Activated CD4-positive, alpha-beta T cell treated with anti-CD3 and anti-CD28 coated beads for 36 hours (primary cell): ENCODE measurements around the gene KLHDC4. TPM values are rescaled to one million over a fixed set of nuclear protein-coding genes. Genes with fewer than 3 reads are reported as not detected.

Experiments used
- ATAC-seq: fragments of 200-7000 bp; cut with Tn5 transposase; one replicate; pipeline ENCODE4 v1.10.0; 2021; ENCODE audit warnings: mild to moderate bottlenecking, moderate library complexity
- CTCF ChIA-PET: fragments of 350-600 bp; sonication (Branson Sonifier 250); formaldehyde crosslinking; loops from one replicate; lab custom pipeline; 2021; ENCODE audit warnings: antibody characterized with exemption; lab: Charles Lee
- POLR2A ChIA-PET: fragments of 350-600 bp; sonication (Branson Sonifier 250); formaldehyde crosslinking; loops from one replicate; lab custom pipeline; 2021; ENCODE audit warnings: antibody characterized with exemption, inconsistent platforms; lab: Charles Lee
- DNase-seq: peaks from one replicate; pipeline ENCODE4 v3.0.0-alpha.2; 2020
- H3K27ac Mint-ChIP-seq: one replicate; pipeline ENCODE4 v1.8.0; 2021; ENCODE audit warnings: mixed read lengths
- H3K27me3 Mint-ChIP-seq: one replicate; pipeline ENCODE4 v1.8.0; 2021; ENCODE audit warnings: mixed read lengths
- H3K36me3 Mint-ChIP-seq: one replicate; pipeline ENCODE4 v1.8.0; 2021; ENCODE audit warnings: low read depth, mixed read lengths
- H3K4me1 Mint-ChIP-seq: one replicate; pipeline ENCODE4 v1.8.0; 2021; ENCODE audit warnings: mixed read lengths
- H3K4me3 Mint-ChIP-seq: one replicate; pipeline ENCODE4 v1.8.0; 2021; ENCODE audit warnings: mild to moderate bottlenecking, moderate library complexity, mixed read lengths
- H3K9me3 Mint-ChIP-seq: one replicate; pipeline ENCODE4 v1.8.0; 2021; ENCODE audit warnings: low read depth, mixed read lengths
- intact Hi-C, 2 experiments: fragments of 100-400 bp; cut with DNase I in 1 of 2; cut with micrococcal nuclease in 1 of 2; formaldehyde crosslinking; loops; one replicate each; pipeline versions ENCODE4 v1.14.2 to v1.15.1; 2022 to 2024; cut with DNase I, micrococcal nuclease
- total RNA-seq, 2 experiments: library from RNA; stranded (reverse); gene quantifications; one replicate each; pipeline ENCODE4 v1.2.3, GENCODE V29; 2021

Gene KLHDC4
- total RNA-seq, 2 experiments from 2014 or later: 67.0 to 77.3 TPM

DNA sequence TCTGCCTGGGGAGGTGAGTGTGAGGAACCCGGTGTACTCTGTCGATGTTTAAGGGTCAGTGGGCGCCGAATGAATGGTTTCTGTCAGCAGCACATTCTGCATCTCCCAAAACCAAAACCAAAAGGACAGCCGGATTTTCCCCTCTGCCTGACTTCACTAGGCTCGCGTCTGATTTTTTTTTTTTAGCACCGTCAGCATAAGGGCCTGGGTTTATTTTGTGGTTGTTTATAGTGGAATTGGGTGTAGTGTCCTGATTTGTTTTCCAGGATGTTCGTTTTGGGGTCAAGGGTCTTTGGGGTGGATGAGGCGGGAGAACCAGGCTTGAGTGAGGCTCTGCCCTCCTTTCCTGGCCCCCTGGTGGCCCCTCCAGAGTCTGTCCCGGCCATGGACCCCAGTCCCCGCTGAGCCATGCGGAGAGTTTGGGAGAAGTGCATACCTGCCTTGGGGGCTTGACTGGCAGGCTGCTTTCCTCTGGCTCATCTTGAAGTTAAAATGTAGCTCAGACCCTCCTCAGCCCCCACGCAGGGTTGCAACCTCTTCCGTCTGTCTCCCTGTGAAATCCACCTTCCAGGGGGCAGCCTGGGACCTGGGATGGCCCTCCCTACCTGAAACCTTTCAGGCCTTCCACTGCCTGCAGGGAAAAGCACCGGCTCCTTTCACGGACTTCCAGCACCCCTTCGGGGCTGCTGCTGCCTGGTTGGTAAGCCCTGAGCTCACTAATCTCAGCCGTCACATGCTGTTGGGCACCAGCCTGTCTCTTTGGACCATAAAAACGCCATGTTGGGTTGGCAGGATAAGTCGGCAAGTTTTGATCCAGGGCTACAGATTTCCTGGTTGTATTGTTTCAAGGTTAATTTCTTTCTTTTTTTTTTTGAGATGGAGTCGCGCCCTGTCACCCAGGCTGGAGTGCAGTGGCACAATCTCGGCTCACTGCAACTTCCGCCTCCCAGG is 103.3 kb downstream of the KLHDC4 start:
- H3K9me3 Mint-ChIP-seq: no peaks in the 10 kb centered on the region
- H3K36me3 Mint-ChIP-seq: no peaks in the 10 kb centered on the region
- H3K4me3 Mint-ChIP-seq: no peak overlapping the region
- no peak overlapping the region for H3K27ac Mint-ChIP-seq
- DNase-seq (no peak), ATAC-seq (no peak)
- peaks cover 6% of the 10 kb centered on the region for H3K27me3 Mint-ChIP-seq
- intact Hi-C loops: no loop called here
- ChIA-PET CTCF (interaction anchor here (0.6 kb wide), 1 partner anchor 1381 kb away, joined by 4 read pairs; no protein-coding TSS in a partner anchor), POLR2A (no interaction called here)
- H3K4me1 Mint-ChIP-seq: no peaks in the 10 kb centered on the region

DNA sequence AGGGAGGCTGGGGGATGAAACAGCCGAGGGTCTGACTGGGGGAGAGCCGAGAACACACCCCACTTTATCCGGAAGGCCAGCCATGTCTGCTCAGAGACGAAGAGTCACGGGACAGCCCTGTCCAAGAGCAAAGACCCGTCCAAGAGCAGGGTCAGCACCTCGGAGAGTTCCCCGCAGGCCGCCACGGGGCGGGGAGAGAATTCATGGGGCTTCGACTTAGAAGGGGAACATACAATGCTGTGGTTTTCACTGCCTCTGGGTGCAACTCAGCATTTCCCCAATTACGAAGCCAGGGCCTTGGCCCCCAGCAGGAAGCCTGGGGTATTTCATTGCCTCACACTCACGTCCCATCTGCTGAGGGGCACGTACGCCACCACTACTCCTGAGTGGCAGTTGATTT is 104.2 kb downstream of the KLHDC4 start:
- CTCF ChIA-PET: no interaction called here
- POLR2A ChIA-PET: no interaction called here
- no peak overlapping the region for H3K4me3 Mint-ChIP-seq
- no peaks in the 10 kb centered on the region for H3K4me1 Mint-ChIP-seq
- ATAC-seq (peak; percentile 39), DNase-seq (peak; percentile 58)
- no peaks in the 10 kb centered on the region for H3K36me3 Mint-ChIP-seq
- no peaks in the 10 kb centered on the region for H3K9me3 Mint-ChIP-seq
- peaks cover 6% of the 10 kb centered on the region for H3K27me3 Mint-ChIP-seq
- H3K27ac Mint-ChIP-seq: no peak overlapping the region
- intact Hi-C loops: no loop called here

DNA sequence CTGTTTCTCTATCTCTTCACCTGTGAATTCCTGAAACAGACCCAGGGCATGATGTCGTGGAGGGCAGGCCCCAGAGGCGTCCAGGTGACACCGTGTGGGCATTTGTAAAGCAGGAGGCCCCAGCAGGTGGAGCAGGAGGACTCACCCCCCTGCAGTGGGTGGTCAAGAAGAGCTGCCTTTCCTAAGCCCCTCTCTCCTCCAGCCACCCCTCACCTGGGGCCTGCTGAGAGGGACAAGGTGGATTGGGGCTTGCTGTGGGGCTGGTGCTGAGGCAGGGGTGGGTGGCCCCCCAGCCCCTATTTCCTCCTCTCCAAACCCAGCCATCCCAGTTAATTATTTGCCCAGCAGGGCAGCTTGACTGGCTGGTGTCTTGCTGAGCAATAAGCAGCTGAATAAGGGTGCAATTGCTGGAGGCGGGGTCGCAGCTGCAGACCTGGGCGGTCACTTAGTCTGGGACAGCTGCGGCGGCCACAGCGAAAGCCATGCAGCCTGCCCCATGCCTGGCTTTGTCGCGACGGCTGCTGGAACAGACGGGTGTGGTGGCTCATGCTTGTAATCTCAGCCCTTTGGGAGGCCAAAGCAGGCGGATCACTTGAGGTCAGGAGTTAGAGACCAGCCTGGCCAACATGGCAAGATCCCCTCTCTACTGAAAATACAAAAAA is 107.1 kb downstream of the KLHDC4 start:
- POLR2A ChIA-PET: no interaction called here
- no peaks in the 10 kb centered on the region for H3K36me3 Mint-ChIP-seq
- no peaks in the 10 kb centered on the region for H3K9me3 Mint-ChIP-seq
- CTCF ChIA-PET: interaction anchor here (1.9 kb wide), 1 partner anchor 23 kb away, joined by 8 read pairs; no protein-coding TSS in a partner anchor
- ATAC-seq: no peak
- intact Hi-C loops: no loop called here
- peaks cover 5% of the 10 kb centered on the region for H3K27me3 Mint-ChIP-seq
- H3K27ac Mint-ChIP-seq: no peak overlapping the region
- H3K4me3 Mint-ChIP-seq: no peak overlapping the region
- H3K4me1 Mint-ChIP-seq: no peaks in the 10 kb centered on the region
- DNase-seq: no peak

Other genes starting within 250 kb of the KLHDC4 start
- gene JPH3, start 163.5 kb downstream of the KLHDC4 start, total RNA-seq: under 1 TPM; 0.14 to 0.19 TPM
- 100 to 1,000 TPM; 337 to 354 TPM for gene SLC7A5, start 103.5 kb upstream of the KLHDC4 start, total RNA-seq
- gene CA5A, start 170.5 kb upstream of the KLHDC4 start, total RNA-seq: not detected
- 10 to 100 TPM; 35.2 to 36.1 TPM for gene BANP, start 185.4 kb upstream of the KLHDC4 start, total RNA-seq